K562 (cell line): ENCODE results near the gene NSF. TPM values are rescaled to one million over a fixed set of nuclear protein-coding genes. Genes with fewer than 3 reads are reported as not detected.

Source experiments
- ATAC-seq: fragments of 200-7000 bp; cut with Tn5 transposase; 3 replicates; pipeline ENCODE4 v1.9.1; 2020; ENCODE audit warnings: moderate library complexity
- BruUV-seq: library from RNA; stranded (reverse); fragments of 400-500 nt; replicated peaks from 2 replicates; lab custom pipeline; 2021; lab: Mats Ljungman, UMichigan
- CTCF ChIA-PET: fragments of 300-600 bp; formaldehyde crosslinking; extraction: SDS; loops from one replicate; lab custom pipeline; 2021; ENCODE audit warnings: low intra/inter-chr PET ratio; lab: Yijun Ruan, JAX
- POLR2A ChIA-PET: fragments of 300-600, 350-650 bp; sonication (Branson Sonifier 250); formaldehyde crosslinking; extraction: SDS; loops from one replicate; lab custom pipeline; 2021; ENCODE audit warnings: antibody characterized with exemption, inconsistent platforms; lab: Yijun Ruan, JAX
- DNase-seq, 4 experiments: peaks; one replicate each; pipeline versions ENCODE4 v3.0.0 to v3.0.0-alpha.2; 2011 to 2018; ENCODE audit warnings: low spot score in 3 of 4, mixed read lengths in 3 of 4; ENCODE audit errors: extremely low read depth in 1 of 4
- FAIRE-seq: peaks from 2 replicates; lab custom pipeline; 2011; peaks lifted over from hg19 to GRCh38; lab: Jason Lieb, UNC
- H2AFZ ChIP-seq: 2 replicates; pipeline ENCODE4 v1.6.0; 2011; ENCODE audit warnings: low read depth, low read length, control low read depth, inconsistent platforms
- H3K27ac ChIP-seq: fragments of 200-600 bp; 3 replicates; pipeline ENCODE4 v1.8.0; 2011; ENCODE audit warnings: low read depth, mild to moderate bottlenecking, control low read depth, inconsistent platforms, low read length, moderate library complexity, mixed read lengths; ENCODE audit errors: extremely low read depth
- H3K27me3 ChIP-seq, 2 experiments: fragments of 300-600 bp in 1 of 2; 2 replicates in 1 of 2; 3 replicates in 1 of 2; pipeline versions ENCODE4 v1.6.0 to v1.8.0; 2011; ENCODE audit warnings: inconsistent platforms in 2 of 2, low read length in 2 of 2, mild to moderate bottlenecking in 1 of 2, mixed read lengths in 1 of 2, moderate library complexity in 1 of 2; ENCODE audit not compliant: control insufficient read depth in 2 of 2, insufficient read depth in 2 of 2
- H3K36me3 ChIP-seq: fragments of 300-600 bp; 3 replicates; pipeline ENCODE4 v1.8.0; 2011; ENCODE audit warnings: mild to moderate bottlenecking, low read length, inconsistent platforms; ENCODE audit not compliant: control insufficient read depth, insufficient read depth
- H3K4me1 ChIP-seq, 2 experiments: fragments of 200-600 bp in 1 of 2; replicated peaks in 1 of 2; 2 replicates in 1 of 2; 3 replicates in 1 of 2; pipeline versions ENCODE4 v1.5.1 to v1.8.0; 2011; ENCODE audit warnings: inconsistent platforms in 2 of 2, low read length in 2 of 2, mild to moderate bottlenecking in 1 of 2, mixed read lengths in 1 of 2, moderate library complexity in 1 of 2; ENCODE audit not compliant: control insufficient read depth in 2 of 2, insufficient read depth in 2 of 2
- H3K4me2 ChIP-seq: 2 replicates; pipeline ENCODE4 v1.6.1; 2011; ENCODE audit warnings: low read length, control low read depth, inconsistent platforms, mixed read lengths; ENCODE audit not compliant: insufficient read depth
- H3K4me3 ChIP-seq: fragments of 200-600 bp; sonication (generic), shearing (Covaris generic); 2 replicates; pipeline ENCODE4 v1.5.1; 2016; ENCODE audit warnings: control low read depth, inconsistent platforms
- H3K79me2 ChIP-seq: fragments of 200-600 bp; 3 replicates; pipeline ENCODE4 v1.8.0; 2011; ENCODE audit warnings: low read length, inconsistent platforms; ENCODE audit not compliant: control insufficient read depth, insufficient read depth
- H3K9ac ChIP-seq, 2 experiments: 2 replicates each; pipeline versions ENCODE4 v1.6.0 to v1.6.1; 2011; ENCODE audit warnings: low read depth in 2 of 2, low read length in 2 of 2, control low read depth in 1 of 2, inconsistent platforms in 1 of 2, mild to moderate bottlenecking in 1 of 2, mixed read lengths in 1 of 2; ENCODE audit not compliant: insufficient read depth in 1 of 2
- H3K9me1 ChIP-seq: one replicate; pipeline ENCODE4 v1.6.0; 2011; ENCODE audit warnings: inconsistent platforms, mild to moderate bottlenecking, low read length, moderate library complexity; ENCODE audit not compliant: control insufficient read depth, insufficient read depth
- H3K9me3 ChIP-seq: replicated peaks from 2 replicates; pipeline ENCODE4 v1.5.1; 2011; ENCODE audit warnings: low read depth, low read length, inconsistent platforms; ENCODE audit not compliant: control insufficient read depth, insufficient read depth
- H4K20me1 ChIP-seq: replicated peaks from 2 replicates; pipeline ENCODE4 v1.6.1; 2011; ENCODE audit warnings: low read length, inconsistent platforms, mixed read lengths; ENCODE audit not compliant: control insufficient read depth, insufficient read depth
- ATF2 ChIP-seq: sonication (generic); formaldehyde crosslinking; IDR thresholded peaks from 2 replicates; pipeline ENCODE4 v1.8.1; 2022; ENCODE audit warnings: missing genetic modification reagents
- EGR1 ChIP-seq: fragments of 450-650 bp; conservative IDR thresholded peaks from 2 replicates; pipeline ENCODE4 v1.6.1; 2017; ENCODE audit warnings: mild to moderate bottlenecking
- FOXP1 ChIP-seq: sonication (generic); formaldehyde crosslinking; IDR thresholded peaks from 2 replicates; pipeline ENCODE4 v1.8.0; 2022; ENCODE audit warnings: mild to moderate bottlenecking, missing genetic modification reagents
- MYBL2 ChIP-seq, 2 experiments: fragments of 450-650 bp in 1 of 2; sonication (generic) in 1 of 2; formaldehyde crosslinking in 1 of 2; IDR thresholded peaks; 2 replicates each; pipeline versions ENCODE4 v1.6.1 to v1.8.1; 2017 to 2022; ENCODE audit warnings: borderline replicate concordance in 1 of 2, inconsistent platforms in 1 of 2, low read depth in 1 of 2, mild to moderate bottlenecking in 1 of 2, missing genetic modification reagents in 1 of 2, moderate library complexity in 1 of 2
- POLR3A ChIP-seq: IDR thresholded peaks from 2 replicates; pipeline ENCODE4 v1.6.1; 2011; ENCODE audit warnings: borderline replicate concordance, mild to moderate bottlenecking, moderate library complexity; ENCODE audit not compliant: insufficient read length, insufficient read depth; ENCODE audit errors: extremely low read depth
- TCFL5 ChIP-seq: fragments of 250-450 bp; sonication (Bioruptor Pico); conservative IDR thresholded peaks from 2 replicates; pipeline ENCODE4 v1.6.1; 2021; ENCODE audit warnings: mild to moderate bottlenecking, moderate library complexity, matching md5 sums
- ZBED1 ChIP-seq: IDR thresholded peaks from 2 replicates; pipeline ENCODE4 v1.6.1; 2014
- ZBTB11 ChIP-seq, 3 experiments: fragments of 200-800 bp in 1 of 3; fragments of 250-450 bp in 1 of 3; fragments of 450-650 bp in 1 of 3; sonication (Bioruptor Pico) in 1 of 3; sonication (Bioruptor generic) in 1 of 3; formaldehyde crosslinking in 1 of 3; IDR thresholded peaks; 2 replicates each; pipeline versions ENCODE4 v1.6.1 to v1.8.0; 2016 to 2022; ENCODE audit warnings: mild to moderate bottlenecking in 2 of 3, missing genetic modification characterization in 2 of 3, missing compliant biosample characterization in 1 of 3, moderate library complexity in 1 of 3
- ZNF239 ChIP-seq: fragments of 250-450 bp; sonication (Bioruptor Pico); IDR thresholded peaks from 2 replicates; pipeline ENCODE4 v1.4.0; 2020; ENCODE audit warnings: mild to moderate bottlenecking
- ZNF324 ChIP-seq: fragments of 250-450 bp; sonication (Bioruptor Pico); IDR thresholded peaks from 2 replicates; pipeline ENCODE4 v1.4.0; 2020; ENCODE audit warnings: mild to moderate bottlenecking
- ZNF584 ChIP-seq: fragments of 200-800 bp; sonication (Bioruptor generic); IDR thresholded peaks from 2 replicates; pipeline ENCODE4 v1.6.1; 2016; ENCODE audit warnings: low read depth, mild to moderate bottlenecking, missing genetic modification characterization, missing compliant biosample characterization
- ZNF740 ChIP-seq, 3 experiments: fragments of 200-800 bp in 1 of 3; sonication (Bioruptor generic) in 1 of 3; sonication (generic) in 1 of 3; formaldehyde crosslinking in 1 of 3; IDR thresholded peaks; 2 replicates each; pipeline versions ENCODE4 v1.6.1 to v1.8.0; 2016 to 2022; ENCODE audit warnings: mild to moderate bottlenecking in 2 of 3, missing compliant biosample characterization in 2 of 3, missing genetic modification characterization in 2 of 3, missing genetic modification reagents in 1 of 3
- WGBS: fragments of 100-300 bp; shearing (Covaris generic); methylation state at CpG from one replicate; pipeline ENCODE4 v1.1.6; 2016; ENCODE audit warnings: low coverage, mixed read lengths; ENCODE audit not compliant: insufficient coverage; ENCODE audit errors: missing lambda C conversion rate; 5-methylcytosine and 5-hydroxymethylcytosine counted together
- in situ Hi-C: fragments of 300-500 bp; cut with MboI; formaldehyde crosslinking; loops from 4 replicates; pipeline ENCODE4 v1.15.0; 2018; ENCODE audit warnings: inconsistent platforms, mixed read lengths
- intact Hi-C: fragments of 100-400 bp; cut with micrococcal nuclease; formaldehyde crosslinking; loops from 2 replicates; pipeline ENCODE4 v1.14.2; 2022
- polyA plus RNA-seq, 8 experiments: library from polyadenylated mRNA; depleted of rRNA in 4 of 8; stranded (reverse) in 5 of 8; unstranded in 3 of 8; fragments of >200 nt; fragmentation: Nextera tagmentation in 2 of 8; fragmentation: Illumina TruSeq in 1 of 8; extraction: Ambion mirVana in 2 of 8; extraction: Trizol in 1 of 8; gene quantifications; 2 replicates each; pipeline versions ENCODE4 v1.2.1 to v1.2.3, GENCODE V29; 2011 to 2014; ENCODE audit warnings: inconsistent platforms in 1 of 8, missing spikeins in 1 of 8
- total RNA-seq, 7 experiments: library from RNA; depleted of rRNA in 6 of 7; stranded (reverse); fragments of >200 nt in 6 of 7; fragmentation: Illumina TruSeq in 2 of 7; extraction: Trizol in 2 of 7; gene quantifications; 2 replicates each; pipeline versions ENCODE4 v1.2.1 to v1.2.3, GENCODE V29; 2011 to 2021; ENCODE audit warnings: low replicate concordance in 1 of 7
- TF ChIP-seq, protein P1 (sequence below): fragments of 250-450 bp; sonication (Bioruptor Pico); IDR thresholded peaks from 2 replicates; pipeline ENCODE4 v1.8.0; 2022; ENCODE audit warnings: moderate library complexity, mild to moderate bottlenecking, inconsistent platforms

NSF gene
- total and polyA plus RNA-seq, 9 of the 15 experiments (the other 6 are each of a cell fraction or from before 2014, with no cell fraction given): 16.7 to 39.8 (median 36.7) TPM

- no peaks in the 10 kb centered on the region for H3K9me1 ChIP-seq
- POLR2A ChIA-PET: interaction anchor here (0.6 to 0.8 kb wide), 2 partner anchors 17 to 743 kb away, joined by 4 to 5 read pairs; no protein-coding TSS in a partner anchor
- 36% methylated on average over 5 of the region's 5 CpGs for WGBS
- TF ChIP-seq EGR1 (no peak), TCFL5 (CRISPR knock-in tag) (no peak), ATF2 (CRISPR knock-in tag) (no peak), POLR3A (no peak), FOXP1 (CRISPR knock-in tag) (no peak), ZNF740 (CRISPR knock-in tag; IDR thresholded peaks at IDR 0.05) (no peak), ZNF740 (tag; IDR thresholded peaks at IDR 0.05) (no peak), ZBED1 (no peak), MYBL2 (IDR thresholded peaks at IDR 0.05; ENCODE audit: low read depth) (no peak), MYBL2 (CRISPR knock-in tag; IDR thresholded peaks at IDR 0.05; ENCODE audit: borderline replicate concordance) (no peak), ZBTB11 (CRISPR knock-in tag; IDR thresholded peaks at IDR 0.05) (no peak), ZNF239 (CRISPR knock-in tag) (no peak), ZNF324 (CRISPR knock-in tag) (no peak), ZNF584 (no peak)
- TF ChIP-seq, protein P1, sequence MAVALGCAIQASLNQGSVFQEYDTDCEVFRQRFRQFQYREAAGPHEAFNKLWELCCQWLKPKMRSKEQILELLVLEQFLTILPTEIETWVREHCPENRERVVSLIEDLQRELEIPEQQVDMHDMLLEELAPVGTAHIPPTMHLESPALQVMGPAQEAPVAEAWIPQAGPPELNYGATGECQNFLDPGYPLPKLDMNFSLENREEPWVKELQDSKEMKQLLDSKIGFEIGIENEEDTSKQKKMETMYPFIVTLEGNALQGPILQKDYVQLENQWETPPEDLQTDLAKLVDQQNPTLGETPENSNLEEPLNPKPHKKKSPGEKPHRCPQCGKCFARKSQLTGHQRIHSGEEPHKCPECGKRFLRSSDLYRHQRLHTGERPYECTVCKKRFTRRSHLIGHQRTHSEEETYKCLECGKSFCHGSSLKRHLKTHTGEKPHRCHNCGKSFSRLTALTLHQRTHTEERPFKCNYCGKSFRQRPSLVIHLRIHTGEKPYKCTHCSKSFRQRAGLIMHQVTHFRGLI (CRISPR knock-in tag): no peak
Observed at GRCh38 chr17:46793541-46793940, 203.1 kb downstream of the NSF start.

More at GRCh38 chr17:46793541-46793940, 203.1 kb downstream of the NSF start:
- Histone ChIP-seq H2AFZ (peak overlapping the region; percentile 60), H3K4me3 (no peak overlapping the region), H3K27me3 (no peaks in the 10 kb centered on the region), H3K9ac (peak overlapping the region in 1 of 2 experiments; percentile 69; a peak in 1 of 4 replicates), H3K79me2 (no peaks in the 10 kb centered on the region), H3K4me1 (peaks cover 26 to 31% of the 10 kb centered on the region in 2 experiments), H3K36me3 (no peaks in the 10 kb centered on the region), H3K4me2 (no peak overlapping the region), H3K9me3 (no peaks in the 10 kb centered on the region), H4K20me1 (no peaks in the 10 kb centered on the region), H3K27ac (no peak overlapping the region; the same call in 2 of the 3 replicates)
- no TSS peak for BruUV-seq
- CTCF ChIA-PET: no interaction called here
- FAIRE-seq: no peak
- in situ Hi-C loops: no loop called here
- no peak for ATAC-seq
- intact Hi-C loops: no loop called here
- DNase-seq: no peak
